ENCODE measurements around the gene THY1.

THY1 gene

DNA sequence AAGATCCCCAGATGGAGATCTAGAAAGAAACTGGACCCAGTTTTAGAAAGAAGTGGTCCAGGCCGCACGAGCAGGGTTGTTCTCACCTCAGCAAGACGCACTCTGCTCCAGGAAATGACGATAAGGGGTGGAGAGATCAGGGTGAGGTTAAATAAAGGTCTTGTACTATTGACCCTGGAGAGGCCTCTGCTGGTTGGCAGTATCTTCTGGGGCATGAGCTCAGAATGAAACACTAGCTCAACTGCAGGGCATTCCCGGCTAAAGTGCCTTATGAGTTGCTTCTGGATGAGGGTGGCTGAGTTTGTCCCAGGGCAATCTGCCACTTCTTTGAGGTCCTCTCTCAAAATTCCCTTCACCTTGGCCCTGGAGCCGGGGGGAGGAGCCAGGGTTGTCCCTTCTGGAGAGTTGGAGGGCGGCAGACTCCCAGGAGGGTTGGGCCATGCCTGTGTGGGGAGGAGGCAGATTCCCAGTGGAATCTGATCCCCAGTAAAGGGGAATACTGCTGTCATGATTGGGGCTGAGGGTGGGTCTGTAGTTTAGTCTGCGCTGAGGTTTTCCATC is 52.4 kb downstream of the THY1 start:
- no peak for TF ChIP-seq EP300 (IDR thresholded peaks at IDR 0.05; ENCODE audit: borderline replicate concordance)
- no peak for TF ChIP-seq NFIC (IDR thresholded peaks at IDR 0.05)
- TF ChIP-seq TAF1 (IDR thresholded peaks at IDR 0.05; ENCODE audit: low read depth) = no peak
- no peak for TF ChIP-seq USF1 (IDR thresholded peaks at IDR 0.05)
- TF ChIP-seq CEBPB (IDR thresholded peaks at IDR 0.05) = no peak
- TF ChIP-seq RAD21 (IDR thresholded peaks at IDR 0.05; ENCODE audit: low read depth) = no peak
- TF ChIP-seq FOXM1 (IDR thresholded peaks at IDR 0.05; ENCODE audit: borderline replicate concordance, low read depth) = no peak
- TF ChIP-seq EGR1 (IDR thresholded peaks at IDR 0.05) = no peak
- TF ChIP-seq YY1 (IDR thresholded peaks at IDR 0.05; ENCODE audit: low read depth) = no peak
- TF ChIP-seq, protein P1, sequence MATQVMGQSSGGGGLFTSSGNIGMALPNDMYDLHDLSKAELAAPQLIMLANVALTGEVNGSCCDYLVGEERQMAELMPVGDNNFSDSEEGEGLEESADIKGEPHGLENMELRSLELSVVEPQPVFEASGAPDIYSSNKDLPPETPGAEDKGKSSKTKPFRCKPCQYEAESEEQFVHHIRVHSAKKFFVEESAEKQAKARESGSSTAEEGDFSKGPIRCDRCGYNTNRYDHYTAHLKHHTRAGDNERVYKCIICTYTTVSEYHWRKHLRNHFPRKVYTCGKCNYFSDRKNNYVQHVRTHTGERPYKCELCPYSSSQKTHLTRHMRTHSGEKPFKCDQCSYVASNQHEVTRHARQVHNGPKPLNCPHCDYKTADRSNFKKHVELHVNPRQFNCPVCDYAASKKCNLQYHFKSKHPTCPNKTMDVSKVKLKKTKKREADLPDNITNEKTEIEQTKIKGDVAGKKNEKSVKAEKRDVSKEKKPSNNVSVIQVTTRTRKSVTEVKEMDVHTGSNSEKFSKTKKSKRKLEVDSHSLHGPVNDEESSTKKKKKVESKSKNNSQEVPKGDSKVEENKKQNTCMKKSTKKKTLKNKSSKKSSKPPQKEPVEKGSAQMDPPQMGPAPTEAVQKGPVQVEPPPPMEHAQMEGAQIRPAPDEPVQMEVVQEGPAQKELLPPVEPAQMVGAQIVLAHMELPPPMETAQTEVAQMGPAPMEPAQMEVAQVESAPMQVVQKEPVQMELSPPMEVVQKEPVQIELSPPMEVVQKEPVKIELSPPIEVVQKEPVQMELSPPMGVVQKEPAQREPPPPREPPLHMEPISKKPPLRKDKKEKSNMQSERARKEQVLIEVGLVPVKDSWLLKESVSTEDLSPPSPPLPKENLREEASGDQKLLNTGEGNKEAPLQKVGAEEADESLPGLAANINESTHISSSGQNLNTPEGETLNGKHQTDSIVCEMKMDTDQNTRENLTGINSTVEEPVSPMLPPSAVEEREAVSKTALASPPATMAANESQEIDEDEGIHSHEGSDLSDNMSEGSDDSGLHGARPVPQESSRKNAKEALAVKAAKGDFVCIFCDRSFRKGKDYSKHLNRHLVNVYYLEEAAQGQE (IDR thresholded peaks at IDR 0.05; ENCODE audit: low read depth) = no peak
- no peak for TF ChIP-seq TCF12 (IDR thresholded peaks at IDR 0.05; ENCODE audit: low read depth)
- no peak for TF ChIP-seq CREB1 (IDR thresholded peaks at IDR 0.05; ENCODE audit: low read depth)

DNA sequence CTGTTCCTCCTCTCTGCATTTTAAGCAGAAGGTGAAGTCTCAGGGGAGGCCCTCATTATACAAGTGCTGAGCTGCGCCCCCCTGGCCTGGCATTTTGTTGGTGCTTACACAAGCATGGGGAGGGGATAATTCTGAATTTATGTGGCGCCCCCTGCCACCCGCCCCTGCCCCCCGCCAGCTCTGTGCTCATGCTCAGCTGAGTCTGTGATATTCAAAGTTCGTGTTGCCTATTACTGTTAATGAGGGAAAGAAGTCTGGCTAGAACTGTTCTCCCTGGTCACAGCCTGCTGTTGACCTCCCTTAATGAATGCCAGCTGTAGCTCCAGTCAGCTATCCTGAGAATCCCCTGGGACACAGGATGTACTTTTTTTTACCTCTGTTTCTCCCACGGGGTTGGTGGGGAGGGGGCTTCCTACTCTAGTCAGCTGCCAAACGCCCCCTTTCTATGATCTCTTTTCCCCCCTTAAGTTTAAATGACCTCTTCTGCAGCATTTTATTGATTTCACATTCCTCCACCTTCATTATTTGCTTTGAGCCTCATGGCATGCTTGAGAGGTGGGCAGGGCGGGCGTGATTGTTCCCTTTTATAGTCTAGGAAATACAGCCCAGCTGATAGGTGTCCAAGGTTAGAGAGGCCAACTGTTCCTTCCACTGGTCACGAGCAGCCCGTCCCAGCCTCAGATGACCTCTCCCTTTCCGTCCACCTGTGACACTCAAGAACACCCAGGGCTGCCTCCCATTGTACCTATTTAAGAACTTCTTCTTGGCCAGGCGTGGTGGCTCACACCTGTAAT is 53.6 kb downstream of the THY1 start:
- TF ChIP-seq TCF12 (IDR thresholded peaks at IDR 0.05; ENCODE audit: low read depth) = no peak
- TF ChIP-seq NFIC (IDR thresholded peaks at IDR 0.05) = no peak
- no peak for TF ChIP-seq EGR1 (IDR thresholded peaks at IDR 0.05)
- no peak for TF ChIP-seq YY1 (IDR thresholded peaks at IDR 0.05; ENCODE audit: low read depth)

DNA sequence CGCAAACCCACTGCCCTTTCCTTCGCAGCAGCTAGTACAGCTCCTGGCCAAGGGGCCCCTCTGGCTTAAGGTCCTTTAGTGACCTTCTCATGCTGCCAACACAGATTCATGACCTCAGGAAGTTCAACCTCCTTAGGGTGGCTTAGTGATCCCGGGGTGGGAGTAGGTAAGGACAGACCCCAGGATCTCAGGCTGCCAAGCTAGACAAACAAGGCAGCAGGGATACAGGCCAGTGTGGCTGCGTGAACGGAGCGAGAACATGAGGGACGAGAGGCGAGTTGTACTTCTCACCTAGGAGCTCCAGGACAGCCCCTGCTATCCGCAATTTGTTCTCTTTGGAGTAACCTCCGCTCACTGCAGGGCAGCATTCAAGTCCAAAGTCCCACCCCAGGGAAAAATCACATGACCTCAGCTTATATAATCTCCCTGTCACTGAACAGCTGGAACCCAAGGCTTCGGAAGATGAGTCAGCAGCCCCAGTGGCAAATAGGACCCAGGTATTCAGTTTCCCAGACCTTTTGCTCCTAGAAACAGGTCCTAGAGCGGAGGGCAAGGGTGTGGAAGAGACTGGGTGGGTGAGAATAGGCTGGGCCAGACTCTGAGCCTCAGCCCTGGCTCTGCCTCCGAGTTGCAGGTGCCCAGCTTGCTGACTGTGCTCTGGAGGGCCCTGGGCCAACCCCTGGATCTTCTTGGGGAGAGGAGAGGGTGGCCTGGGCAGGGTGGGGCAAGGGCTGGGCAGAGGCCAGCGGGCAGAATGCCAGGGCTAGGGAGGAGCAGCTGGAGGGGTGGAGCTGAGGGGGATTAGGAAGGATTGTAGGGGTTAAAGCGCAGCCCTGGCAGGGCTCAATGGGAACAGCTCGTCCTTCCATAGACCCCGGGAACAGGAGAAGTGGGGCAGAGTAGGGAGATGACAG is 54.6 kb downstream of the THY1 start:
- TF ChIP-seq RAD21 (IDR thresholded peaks at IDR 0.05; ENCODE audit: low read depth) (no peak), TEAD4 (IDR thresholded peaks at IDR 0.05) (no peak), NFIC (IDR thresholded peaks at IDR 0.05) (peak; percentile 88), EGR1 (IDR thresholded peaks at IDR 0.05) (no peak), TCF12 (IDR thresholded peaks at IDR 0.05; ENCODE audit: low read depth) (no peak), FOXM1 (IDR thresholded peaks at IDR 0.05; ENCODE audit: borderline replicate concordance, low read depth) (no peak), EP300 (IDR thresholded peaks at IDR 0.05; ENCODE audit: borderline replicate concordance) (no peak), USF1 (IDR thresholded peaks at IDR 0.05) (peak; percentile 84), TAF1 (IDR thresholded peaks at IDR 0.05; ENCODE audit: low read depth) (no peak), ZBTB7A (IDR thresholded peaks at IDR 0.05; ENCODE audit: low read depth) (no peak), YY1 (IDR thresholded peaks at IDR 0.05; ENCODE audit: low read depth) (no peak)
- TF ChIP-seq, protein P1 (IDR thresholded peaks at IDR 0.05; ENCODE audit: low read depth) = no peak

GRCh38 chr11:119367661-119368120 is 55.3 kb downstream of the THY1 start:
- no peak for TF ChIP-seq NFIC (IDR thresholded peaks at IDR 0.05)
- TF ChIP-seq TAF1 (IDR thresholded peaks at IDR 0.05; ENCODE audit: low read depth) = no peak
- TF ChIP-seq EP300 (IDR thresholded peaks at IDR 0.05; ENCODE audit: borderline replicate concordance) = no peak
